BLaER1 (cell line): ENCODE data around the gene HK1.

Source experiments
- H3K27ac ChIP-seq: shearing (Covaris generic); formaldehyde crosslinking; 2 replicates; pipeline ENCODE4 v1.8.1; 2022
- H3K27me3 ChIP-seq: shearing (Covaris generic); formaldehyde crosslinking; 2 replicates; pipeline ENCODE4 v1.8.1; 2022
- H3K36me3 ChIP-seq: shearing (Covaris generic); formaldehyde crosslinking; 2 replicates; pipeline ENCODE4 v1.8.1; 2022
- H3K4me1 ChIP-seq: shearing (Covaris generic); formaldehyde crosslinking; 2 replicates; pipeline ENCODE4 v1.8.1; 2022
- H3K4me2 ChIP-seq: shearing (Covaris generic); formaldehyde crosslinking; 2 replicates; pipeline ENCODE4 v1.8.1; 2022
- H3K4me3 ChIP-seq: shearing (Covaris generic); formaldehyde crosslinking; 2 replicates; pipeline ENCODE4 v1.8.1; 2022
- H3K9ac ChIP-seq: shearing (Covaris generic); formaldehyde crosslinking; 2 replicates; pipeline ENCODE4 v1.8.1; 2022
- H3K9me3 ChIP-seq: shearing (Covaris generic); formaldehyde crosslinking; 2 replicates; pipeline ENCODE4 v1.8.1; 2022
- H4K20me1 ChIP-seq: shearing (Covaris generic); formaldehyde crosslinking; 2 replicates; pipeline ENCODE4 v1.8.1; 2022
- Cebpa-rat ChIP-seq: shearing (Covaris generic); IDR thresholded peaks from 2 replicates; pipeline ENCODE4 v1.8.1; 2022

HK1 gene

DNA sequence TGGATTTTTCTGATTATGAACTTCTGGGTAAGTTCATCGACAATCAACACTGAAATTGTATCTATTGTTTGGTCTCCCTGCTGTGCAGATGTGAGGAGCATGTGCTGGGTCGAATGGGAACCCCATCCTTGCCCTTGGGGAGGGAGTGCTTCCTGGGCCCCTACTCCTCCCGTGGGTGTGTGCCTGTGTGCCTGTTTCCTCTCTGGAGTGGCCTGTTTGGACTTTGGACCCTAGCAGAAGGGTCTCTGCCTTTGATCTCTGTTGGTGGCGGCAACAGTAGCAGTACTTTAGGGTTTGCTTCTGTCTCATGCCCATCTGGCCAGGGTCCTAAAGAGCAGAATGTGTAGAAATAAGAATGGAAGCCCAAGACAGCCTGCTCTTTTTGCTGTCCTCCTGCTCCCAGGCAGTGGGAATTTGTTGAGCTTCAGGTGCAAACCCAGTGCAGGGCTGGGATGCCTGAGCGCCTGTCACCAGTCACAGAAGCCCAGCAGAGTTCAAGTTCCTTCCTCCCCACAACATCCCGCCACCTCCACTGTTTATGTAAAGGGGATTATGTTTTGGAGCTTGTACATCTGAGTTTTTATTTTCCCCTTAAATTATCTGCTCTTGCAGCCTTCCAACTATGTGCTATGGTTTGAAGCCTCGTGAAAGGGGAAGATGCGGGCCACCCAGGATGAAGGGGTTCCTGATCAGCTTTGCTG lies 139.9 kb downstream of the HK1 start:
- no peak overlapping the region for H3K4me3 ChIP-seq
- no peaks in the 10 kb centered on the region for H3K27me3 ChIP-seq
- H3K4me2 ChIP-seq: no peak overlapping the region
- H3K27ac ChIP-seq: no peak overlapping the region
- no peaks in the 10 kb centered on the region for H3K36me3 ChIP-seq
- no peaks in the 10 kb centered on the region for H3K9me3 ChIP-seq
- no peak for TF ChIP-seq Cebpa-rat
- H3K4me1 ChIP-seq: no peaks in the 10 kb centered on the region
- H3K9ac ChIP-seq: no peak overlapping the region
- H4K20me1 ChIP-seq: no peaks in the 10 kb centered on the region

DNA sequence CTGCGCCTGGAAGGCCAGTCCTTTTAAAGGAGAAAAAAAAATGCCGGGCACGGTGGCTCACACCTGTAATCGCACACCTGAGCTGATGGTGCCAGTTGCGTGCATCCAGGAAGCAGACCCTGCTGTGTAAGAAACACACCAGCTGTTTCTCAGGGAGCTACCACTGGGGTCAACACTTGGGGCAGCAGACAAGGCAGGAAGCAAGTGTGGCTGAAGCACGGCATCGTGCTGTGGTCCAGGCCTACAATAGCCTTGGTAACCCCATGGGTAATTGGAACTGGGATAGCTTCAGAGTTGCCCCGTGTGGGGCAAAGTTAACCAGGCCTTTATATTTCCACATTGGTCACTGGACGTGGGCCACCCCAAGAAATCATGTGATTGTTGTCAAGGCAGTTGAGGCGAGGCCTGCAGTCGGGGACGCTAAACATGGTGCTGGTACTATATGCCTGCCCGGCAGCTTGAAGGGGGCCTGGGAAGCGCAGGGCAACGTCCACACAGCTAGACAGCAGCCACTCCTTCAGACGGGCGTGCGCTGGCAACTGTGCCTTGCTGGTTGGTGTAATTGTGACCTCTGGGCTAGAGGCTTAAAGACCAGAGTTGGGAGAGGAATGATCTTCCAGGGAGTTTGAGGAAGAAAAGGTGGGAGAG lies 140.9 kb downstream of the HK1 start:
- H3K4me3 ChIP-seq: no peak overlapping the region
- no peaks in the 10 kb centered on the region for H4K20me1 ChIP-seq
- no peaks in the 10 kb centered on the region for H3K36me3 ChIP-seq
- H3K27me3 ChIP-seq: no peaks in the 10 kb centered on the region
- no peak for TF ChIP-seq Cebpa-rat
- H3K9ac ChIP-seq: no peak overlapping the region
- no peak overlapping the region for H3K4me2 ChIP-seq
- H3K4me1 ChIP-seq: peaks cover 4% of the 10 kb centered on the region; the same call in 1 of the 2 replicates
- H3K27ac ChIP-seq: no peak overlapping the region
- H3K9me3 ChIP-seq: no peaks in the 10 kb centered on the region

DNA sequence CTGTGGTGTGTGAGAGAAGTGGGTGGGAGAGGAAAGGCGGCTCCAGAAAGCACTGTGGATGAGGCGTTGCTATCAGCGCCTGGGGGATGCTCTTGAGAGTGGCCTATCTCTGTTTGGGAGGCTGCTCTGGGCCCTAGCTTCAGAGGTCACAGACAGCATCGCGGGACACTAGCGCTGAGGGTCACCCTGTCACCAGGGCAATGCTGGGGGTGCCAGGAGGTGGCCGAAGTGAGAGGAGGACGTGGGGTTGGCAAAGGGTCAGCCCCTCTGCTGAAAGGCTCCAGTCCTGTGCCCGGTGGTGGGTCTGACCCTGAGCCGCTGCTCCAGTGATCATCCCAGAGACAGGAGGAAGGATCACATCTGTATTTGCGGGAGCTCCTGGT lies 141.4 kb downstream of the HK1 start:
- Histone ChIP-seq H3K9me3 (no peaks in the 10 kb centered on the region), H3K9ac (no peak overlapping the region), H3K27me3 (no peaks in the 10 kb centered on the region), H3K4me2 (no peak overlapping the region), H3K36me3 (no peaks in the 10 kb centered on the region), H4K20me1 (no peaks in the 10 kb centered on the region), H3K4me3 (no peak overlapping the region), H3K27ac (no peak overlapping the region), H3K4me1 (peaks cover 4% of the 10 kb centered on the region; the same call in 1 of the 2 replicates)
- TF ChIP-seq Cebpa-rat: no peak

DNA sequence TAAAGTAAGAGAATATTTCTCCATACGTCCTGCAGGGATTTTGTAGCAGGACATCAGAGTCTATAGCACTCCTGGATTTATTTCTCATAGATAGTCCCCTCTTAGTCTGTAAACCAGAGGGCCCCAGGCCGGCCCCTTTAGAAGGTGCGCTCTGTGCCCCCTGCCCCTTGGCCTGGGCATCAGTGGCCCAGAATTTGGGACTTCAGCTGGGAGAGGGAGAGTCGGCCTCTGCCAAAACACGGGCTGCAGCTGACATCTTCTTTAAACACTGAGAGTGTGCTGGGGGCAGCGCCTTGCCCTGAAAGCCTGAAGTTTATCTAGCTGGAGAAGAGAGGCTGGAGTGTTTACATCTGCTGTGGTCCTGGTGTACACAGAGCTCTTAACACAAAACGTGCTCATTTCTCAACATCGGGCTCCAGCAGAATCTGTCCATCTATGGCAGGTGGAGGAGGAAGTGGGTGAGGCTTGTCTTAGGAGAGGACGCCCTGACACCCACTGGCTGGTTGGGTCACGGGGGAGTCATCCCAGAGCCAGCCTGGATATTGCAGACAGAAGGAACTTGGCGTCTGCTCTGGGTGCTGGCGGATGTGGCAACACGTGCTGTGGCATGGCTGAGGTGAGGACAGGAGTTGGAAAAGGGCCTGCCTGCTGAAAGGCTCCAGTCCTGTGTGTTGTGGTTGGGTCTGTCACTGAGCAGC lies 143.5 kb downstream of the HK1 start:
- H3K27me3 ChIP-seq: no peaks in the 10 kb centered on the region
- peaks cover 12% of the 10 kb centered on the region for H3K4me1 ChIP-seq
- no peak overlapping the region for H3K27ac ChIP-seq
- H3K36me3 ChIP-seq: no peaks in the 10 kb centered on the region
- no peak overlapping the region for H3K4me3 ChIP-seq
- H3K9ac ChIP-seq: no peak overlapping the region
- no peak for TF ChIP-seq Cebpa-rat
- H3K9me3 ChIP-seq: no peaks in the 10 kb centered on the region
- no peak overlapping the region for H3K4me2 ChIP-seq
- H4K20me1 ChIP-seq: no peaks in the 10 kb centered on the region

DNA sequence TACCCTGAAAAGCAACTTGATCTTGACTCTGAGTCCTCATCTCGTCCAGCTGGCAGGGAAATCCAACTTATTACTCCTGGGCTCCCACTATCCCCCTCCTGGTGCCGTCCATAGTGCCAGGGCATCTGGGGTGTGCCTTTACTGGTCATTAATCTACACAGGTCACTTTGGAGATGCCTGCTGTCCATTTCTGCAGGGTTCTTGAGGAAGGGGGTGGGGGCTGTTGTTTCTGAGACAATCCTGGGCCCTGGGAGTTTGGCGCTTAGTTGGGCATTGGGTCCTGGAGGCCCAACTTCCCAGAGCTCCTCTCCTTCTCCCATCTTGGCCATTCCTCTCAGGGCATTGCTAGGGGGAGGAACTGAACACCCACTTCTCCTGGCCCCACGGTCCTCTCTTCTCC lies 144.4 kb downstream of the HK1 start:
- no peak overlapping the region for H3K4me2 ChIP-seq
- H4K20me1 ChIP-seq: no peaks in the 10 kb centered on the region
- TF ChIP-seq Cebpa-rat: no peak
- H3K9ac ChIP-seq: no peak overlapping the region
- no peaks in the 10 kb centered on the region for H3K9me3 ChIP-seq
- no peaks in the 10 kb centered on the region for H3K36me3 ChIP-seq
- H3K4me3 ChIP-seq: no peak overlapping the region
- no peak overlapping the region for H3K27ac ChIP-seq
- H3K27me3 ChIP-seq: no peaks in the 10 kb centered on the region
- H3K4me1 ChIP-seq: peaks cover 12% of the 10 kb centered on the region

DNA sequence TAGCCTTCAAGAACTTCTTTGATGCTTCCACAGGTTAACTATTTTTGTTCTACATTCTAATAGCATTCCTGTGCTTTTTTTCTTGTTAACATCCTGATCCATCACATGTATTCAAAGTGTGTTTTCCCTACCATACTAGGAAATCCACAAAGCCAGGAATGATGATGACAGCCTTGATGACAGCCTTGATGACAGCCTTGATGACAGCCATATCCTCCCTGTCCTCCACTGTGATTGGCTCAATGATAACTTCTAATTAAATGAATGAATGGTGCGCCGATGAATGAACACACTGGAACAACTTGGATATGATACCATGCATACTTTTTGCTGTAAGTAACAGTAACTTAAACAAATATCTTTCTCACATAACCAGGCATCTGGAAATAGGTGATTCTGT lies 146.7 kb downstream of the HK1 start:
- no peak overlapping the region for H3K27ac ChIP-seq
- H3K9me3 ChIP-seq: no peaks in the 10 kb centered on the region
- TF ChIP-seq Cebpa-rat: no peak
- H3K4me1 ChIP-seq: peaks cover 23% of the 10 kb centered on the region
- no peak overlapping the region for H3K4me2 ChIP-seq
- H3K27me3 ChIP-seq: no peaks in the 10 kb centered on the region
- H3K9ac ChIP-seq: no peak overlapping the region
- H3K4me3 ChIP-seq: no peak overlapping the region
- no peaks in the 10 kb centered on the region for H3K36me3 ChIP-seq
- H4K20me1 ChIP-seq: no peaks in the 10 kb centered on the region

DNA sequence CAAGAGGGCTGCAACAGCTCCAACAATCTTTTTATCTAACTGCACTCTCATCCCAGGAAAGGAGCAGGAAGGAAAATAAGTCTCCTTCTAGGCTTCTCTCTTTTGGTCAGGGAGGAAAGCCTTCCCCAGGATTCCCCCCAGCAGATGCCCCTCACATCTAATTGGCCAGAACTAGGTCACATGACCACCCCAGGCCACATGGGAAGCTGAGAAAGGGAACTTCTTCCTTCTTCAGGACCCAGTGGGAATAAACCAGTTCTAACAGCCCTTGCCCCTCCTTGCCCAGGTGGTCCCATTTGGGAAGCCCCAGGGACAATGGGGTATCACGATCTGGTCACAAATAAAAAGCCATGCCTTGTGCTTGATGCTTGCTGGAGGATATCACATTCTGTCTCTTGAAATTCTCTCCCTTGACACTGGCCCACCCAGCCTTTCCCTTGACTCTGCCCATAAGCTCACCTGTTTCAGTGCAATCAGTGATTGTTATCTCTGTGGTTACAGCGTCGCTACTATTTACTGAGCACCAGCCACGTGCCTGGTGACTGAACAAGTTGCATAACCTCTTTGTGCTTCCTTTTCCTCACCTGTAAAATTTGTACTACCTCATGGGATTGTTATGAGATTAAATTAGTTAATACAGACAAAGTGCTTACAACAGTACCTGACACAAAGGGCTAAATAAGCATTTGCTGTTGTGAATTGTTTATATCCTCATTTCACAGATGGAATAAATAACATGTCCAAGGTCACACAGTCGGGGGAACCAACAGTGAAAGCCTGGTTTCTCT lies 147.4 kb downstream of the HK1 start:
- Histone ChIP-seq H4K20me1 (no peaks in the 10 kb centered on the region), H3K4me1 (peaks cover 23% of the 10 kb centered on the region), H3K9ac (no peak overlapping the region), H3K36me3 (no peaks in the 10 kb centered on the region), H3K4me3 (no peak overlapping the region), H3K27ac (no peak overlapping the region), H3K27me3 (no peaks in the 10 kb centered on the region), H3K9me3 (no peaks in the 10 kb centered on the region), H3K4me2 (peak overlapping the region; percentile 37)
- TF ChIP-seq Cebpa-rat: no peak

DNA sequence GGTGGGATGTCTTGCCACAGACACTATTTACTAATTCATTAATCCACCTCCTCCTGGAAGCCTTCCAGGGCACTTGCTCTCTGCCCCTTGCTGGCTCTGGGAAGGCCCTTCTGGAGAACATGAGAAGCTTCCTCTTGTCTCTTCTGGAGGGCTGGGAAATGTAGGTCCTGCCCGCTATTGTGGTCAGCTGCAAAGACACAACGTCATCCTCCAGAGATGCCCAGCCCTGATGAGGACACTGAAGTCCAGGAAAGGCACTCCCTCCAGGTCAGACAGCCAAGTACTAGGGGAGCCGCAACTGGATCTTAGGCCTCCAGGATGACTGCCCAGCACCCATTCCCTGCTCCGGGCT lies 148.1 kb downstream of the HK1 start:
- H3K4me1 ChIP-seq: peaks cover 23% of the 10 kb centered on the region
- H4K20me1 ChIP-seq: no peaks in the 10 kb centered on the region
- H3K4me3 ChIP-seq: no peak overlapping the region
- no peak overlapping the region for H3K27ac ChIP-seq
- H3K4me2 ChIP-seq: no peak overlapping the region
- H3K9ac ChIP-seq: no peak overlapping the region
- H3K36me3 ChIP-seq: no peaks in the 10 kb centered on the region
- H3K27me3 ChIP-seq: no peaks in the 10 kb centered on the region
- no peaks in the 10 kb centered on the region for H3K9me3 ChIP-seq
- no peak for TF ChIP-seq Cebpa-rat

DNA sequence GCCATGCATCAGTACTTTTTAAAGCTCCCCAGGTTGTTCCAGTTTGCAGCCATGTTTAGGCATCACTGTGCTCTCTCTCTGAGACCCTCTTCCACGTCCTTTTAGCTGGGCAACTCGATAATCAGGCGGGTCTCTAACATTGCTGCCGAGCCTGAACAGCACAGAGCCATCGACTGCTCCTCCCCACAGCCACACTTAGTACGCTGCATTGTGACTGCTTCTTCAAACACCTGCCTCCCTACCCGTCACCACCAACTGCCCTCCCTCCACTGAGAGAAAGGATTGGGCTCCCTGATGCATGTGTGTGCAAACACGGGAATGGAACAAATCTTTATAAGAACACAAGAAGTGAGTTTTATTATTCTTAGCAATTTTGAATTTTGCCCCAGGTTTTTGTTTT lies 149.9 kb downstream of the HK1 start:
- Histone ChIP-seq H3K4me2 (peak overlapping the region; percentile 28; the same call in 1 of the 2 replicates), H3K27ac (no peak overlapping the region), H3K36me3 (no peaks in the 10 kb centered on the region), H3K9me3 (no peaks in the 10 kb centered on the region), H4K20me1 (no peaks in the 10 kb centered on the region), H3K4me1 (peaks cover 23% of the 10 kb centered on the region), H3K9ac (no peak overlapping the region), H3K4me3 (no peak overlapping the region), H3K27me3 (no peaks in the 10 kb centered on the region)
- TF ChIP-seq Cebpa-rat: no peak
